ENCODE measurements around the gene HEMGN.

HEMGN gene

DNA sequence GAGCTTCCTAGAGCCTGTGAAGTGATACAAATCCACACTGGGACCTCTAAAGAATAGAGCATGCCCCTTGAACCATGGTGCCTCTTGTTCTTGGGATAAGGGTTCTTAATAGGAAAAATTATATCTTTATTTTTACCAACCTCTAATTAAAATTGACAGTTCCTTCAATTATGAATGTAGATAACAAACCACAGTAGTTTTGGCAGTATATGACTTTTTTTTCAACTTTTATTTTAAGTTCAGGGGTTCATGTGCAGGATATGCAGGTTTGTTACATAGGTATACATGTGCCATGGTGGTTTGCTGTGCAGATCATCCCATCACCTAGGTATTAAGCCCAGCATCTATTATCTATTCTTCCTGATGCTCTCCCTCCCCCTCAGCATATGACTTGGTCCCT lies 974 bp downstream of the HEMGN start:
- Histone ChIP-seq H3K4me3 (no peak overlapping the region), H3K27ac (no peak overlapping the region)
- no peak for DNase-seq (ENCODE audit: low spot score)
- no peak for TF ChIP-seq CTCF (IDR thresholded peaks at IDR 0.05)

- no peak for TF ChIP-seq CTCF (IDR thresholded peaks at IDR 0.05)
Observed at GRCh38 chr9:97935276-97935675, 2.7 kb downstream of the HEMGN start.

DNA sequence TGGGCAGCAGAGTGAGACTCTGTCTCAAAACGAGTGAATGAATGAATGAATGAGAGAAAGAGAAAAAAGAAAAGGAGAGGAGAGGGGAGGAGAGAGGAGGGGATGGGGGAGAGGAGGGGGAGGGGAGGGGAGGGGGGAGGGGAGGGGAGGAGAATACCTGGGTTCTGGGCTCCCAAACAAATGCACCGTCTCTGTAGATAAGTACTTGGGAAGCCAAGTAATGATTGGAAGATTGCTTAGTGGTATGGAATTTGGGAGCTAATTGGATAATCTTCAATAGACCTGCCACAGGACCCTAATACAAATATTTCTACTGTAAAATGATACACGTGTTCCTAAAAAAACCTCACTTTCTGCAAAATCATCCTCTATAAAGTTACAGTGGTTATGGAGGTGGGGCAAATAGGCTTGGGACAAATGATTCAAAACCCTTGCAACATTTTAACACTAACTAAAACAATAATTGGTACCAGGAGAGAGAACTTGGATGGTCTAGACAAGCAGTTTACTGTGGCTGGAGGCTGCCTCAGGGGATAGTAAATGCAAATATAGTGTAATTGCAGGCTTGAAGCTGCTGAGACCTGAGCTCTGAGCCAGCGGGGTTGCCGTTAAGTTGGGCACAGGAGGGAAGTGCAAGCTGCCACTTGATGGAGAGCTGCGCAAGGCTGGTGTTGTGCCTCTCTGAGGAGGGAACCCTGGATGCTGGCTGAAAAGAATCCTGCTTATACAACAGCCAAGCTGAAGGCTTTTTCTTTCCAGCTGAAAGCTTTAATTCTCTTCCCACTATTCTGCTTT lies 3.5 kb downstream of the HEMGN start:
- Histone ChIP-seq H3K27ac (no peak overlapping the region), H3K4me3 (no peak overlapping the region)
- DNase-seq (ENCODE audit: low spot score): no peak
- TF ChIP-seq CTCF (IDR thresholded peaks at IDR 0.05): no peak

More at GRCh38 chr9:97935276-97935675, 2.7 kb downstream of the HEMGN start:
- Histone ChIP-seq H3K4me3 (no peak overlapping the region), H3K27ac (no peak overlapping the region)
- no peak for DNase-seq (ENCODE audit: low spot score)

- TF ChIP-seq CTCF (IDR thresholded peaks at IDR 0.05): no peak
- Histone ChIP-seq H3K27ac (no peak overlapping the region), H3K4me3 (no peak overlapping the region)
- DNase-seq (ENCODE audit: low spot score): no peak
Observed at GRCh38 chr9:97933297-97933998, 4.5 kb downstream of the HEMGN start.

DNA sequence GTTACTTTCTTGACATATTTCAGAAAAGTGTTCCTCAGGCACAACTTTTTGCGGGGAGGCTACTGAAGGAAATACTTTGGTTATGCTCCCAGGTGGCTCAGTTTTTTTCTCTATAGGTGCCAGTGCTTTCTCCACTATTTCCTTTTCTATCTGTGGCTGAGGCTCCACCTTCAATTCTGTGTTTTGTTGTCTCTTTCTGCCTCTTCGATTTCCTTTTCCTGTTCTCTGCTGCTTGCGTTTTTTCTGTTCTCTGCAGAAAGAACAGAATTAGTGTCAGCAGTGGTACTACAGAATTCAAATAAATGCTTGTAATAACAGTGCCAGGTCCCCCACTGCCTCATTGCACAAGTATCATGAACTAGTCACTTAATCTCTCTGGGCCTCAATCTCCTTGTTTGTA lies 7.0 kb downstream of the HEMGN start:
- TF ChIP-seq CTCF (IDR thresholded peaks at IDR 0.05): no peak
- Histone ChIP-seq H3K27ac (no peak overlapping the region), H3K4me3 (no peak overlapping the region)
- no peak for DNase-seq (ENCODE audit: low spot score)

- DNase-seq (ENCODE audit: low spot score): no peak
- no peak for TF ChIP-seq CTCF (IDR thresholded peaks at IDR 0.05)
- H3K27ac ChIP-seq: no peak overlapping the region
- no peak overlapping the region for H3K4me3 ChIP-seq
Observed at GRCh38 chr9:97928986-97929604, 8.9 kb downstream of the HEMGN start.

Data from coronary artery (tissue), 2 donors.